Fibroblast of skin of left quadriceps (primary cell): ENCODE measurements around the gene PDE4D.
"Not testable (repeated sequence)": the region's sequence is repeated elsewhere in the genome, so short reads cannot be mapped to it uniquely, and the experiment has no call there.

Experiments used
- DNase-seq, 2 experiments: peaks; one replicate each; pipeline ENCODE4 v3.0.0-alpha.2; 2013; ENCODE audit warnings: low read depth in 2 of 2

PDE4D gene

GRCh38 chr5:59608745-59609144 lies 284.8 kb downstream of the PDE4D start:
- DNase-seq = peak in 1 of 2 experiments; percentile 50

DNA sequence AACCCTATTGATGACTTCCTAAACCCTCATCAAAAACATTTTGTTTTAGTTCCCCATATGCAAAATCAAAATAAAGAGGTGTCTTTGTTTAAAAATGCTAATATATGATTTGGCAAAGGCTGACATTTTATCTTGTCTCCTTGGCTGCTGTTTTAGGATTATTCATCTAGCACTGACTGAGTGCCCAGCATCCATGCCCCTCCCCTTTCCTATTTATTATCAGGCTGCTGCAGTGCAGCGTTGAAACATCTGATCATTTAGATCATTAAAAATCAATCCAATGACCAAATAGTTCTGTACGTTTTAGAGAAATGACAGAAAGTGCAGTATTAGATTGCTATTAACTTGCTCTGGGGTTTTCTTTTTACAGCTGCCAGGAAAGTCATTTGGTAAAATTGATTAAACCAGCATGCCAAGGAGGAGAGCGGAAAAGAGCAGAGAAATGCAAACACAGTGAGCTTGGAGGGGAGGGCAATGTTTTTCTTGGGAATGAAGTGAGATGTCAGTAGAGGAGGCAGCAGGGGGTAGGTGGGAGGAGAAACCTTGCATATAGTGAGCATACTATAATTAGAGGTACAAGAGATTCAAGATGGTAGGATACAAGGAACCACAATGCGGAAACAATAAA lies 286.3 kb downstream of the PDE4D start:
- DNase-seq = no peak

GRCh38 chr5:59605915-59606314 lies 287.6 kb downstream of the PDE4D start:
- no peak for DNase-seq

DNA sequence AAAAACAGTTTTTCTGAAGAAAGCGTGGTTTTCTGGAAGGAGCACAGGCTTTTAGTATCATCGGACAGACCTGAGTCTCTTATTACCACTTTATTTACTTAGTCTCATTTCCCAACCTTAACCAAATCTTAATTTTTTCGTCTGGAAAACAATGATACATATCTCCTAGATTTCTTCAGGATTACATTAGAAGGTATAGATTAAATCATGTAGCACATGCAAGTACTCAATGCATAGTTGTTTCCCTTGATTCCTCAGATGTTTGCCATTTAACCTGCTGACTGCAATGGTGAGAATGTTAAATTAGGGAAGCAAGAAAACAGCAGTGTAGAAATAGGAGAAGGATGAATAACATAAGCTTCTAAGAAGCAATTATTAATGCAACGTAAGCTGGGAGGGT lies 289.4 kb downstream of the PDE4D start:
- DNase-seq = no peak

DNA sequence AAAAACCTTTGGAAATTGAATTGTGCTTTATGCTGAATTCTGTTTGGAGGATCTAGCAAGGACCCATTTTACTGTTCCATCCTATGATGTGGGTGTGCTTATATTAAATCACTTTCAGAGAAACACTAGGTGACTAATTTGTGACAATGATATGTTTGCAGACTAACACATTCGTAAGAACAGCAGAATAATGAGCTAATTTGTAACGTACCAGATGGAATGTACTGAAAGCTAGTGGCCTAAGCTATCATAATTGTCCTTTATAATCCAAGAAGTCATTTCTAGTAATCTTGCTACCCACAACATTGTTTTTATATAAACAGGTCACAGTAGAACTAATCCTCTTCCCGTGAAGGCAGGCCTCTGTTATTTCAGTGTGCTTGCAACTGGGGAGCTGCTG lies 292.5 kb downstream of the PDE4D start:
- no peak for DNase-seq

DNA sequence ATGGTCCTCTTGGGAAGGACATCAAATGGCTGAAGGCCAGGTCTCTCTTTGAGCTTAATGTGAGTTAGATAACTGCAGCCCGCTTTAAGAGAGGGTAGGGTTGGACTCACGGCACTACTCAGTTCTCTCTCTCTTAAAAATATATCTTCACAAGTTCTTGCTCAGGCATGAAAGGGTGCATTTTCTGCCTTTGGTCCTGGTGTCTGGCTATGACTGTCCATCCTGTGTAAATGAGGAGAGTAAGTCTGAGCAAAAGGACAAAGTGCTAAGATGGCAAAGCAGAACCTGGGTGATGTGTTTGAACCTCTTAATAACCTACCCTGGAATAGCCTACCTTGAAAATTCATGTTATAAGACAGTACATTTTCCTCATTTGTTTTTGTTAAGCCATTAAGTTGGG lies 293.4 kb downstream of the PDE4D start:
- no peak for DNase-seq

GRCh38 chr5:59599729-59600128 lies 293.8 kb downstream of the PDE4D start:
- DNase-seq = no peak

DNA sequence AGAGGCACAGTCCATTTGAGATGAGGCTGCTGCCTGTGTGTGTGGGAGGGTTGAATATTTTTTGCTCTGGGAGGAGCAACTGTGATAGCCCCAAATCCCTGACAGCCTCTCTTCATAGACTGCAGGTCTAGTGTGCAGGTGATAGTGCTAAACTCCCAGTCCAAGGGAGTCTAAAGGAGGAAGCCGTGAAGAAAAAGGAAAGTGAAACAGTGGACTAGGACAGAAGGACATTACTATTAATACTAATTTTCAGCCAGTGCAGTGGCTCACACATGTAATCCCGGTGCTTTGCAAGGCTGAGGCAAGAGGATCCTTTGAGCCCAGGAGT lies 295.0 kb downstream of the PDE4D start:
- DNase-seq = no peak

GRCh38 chr5:59597690-59598546 lies 295.6 kb downstream of the PDE4D start:
- no peak for DNase-seq

DNA sequence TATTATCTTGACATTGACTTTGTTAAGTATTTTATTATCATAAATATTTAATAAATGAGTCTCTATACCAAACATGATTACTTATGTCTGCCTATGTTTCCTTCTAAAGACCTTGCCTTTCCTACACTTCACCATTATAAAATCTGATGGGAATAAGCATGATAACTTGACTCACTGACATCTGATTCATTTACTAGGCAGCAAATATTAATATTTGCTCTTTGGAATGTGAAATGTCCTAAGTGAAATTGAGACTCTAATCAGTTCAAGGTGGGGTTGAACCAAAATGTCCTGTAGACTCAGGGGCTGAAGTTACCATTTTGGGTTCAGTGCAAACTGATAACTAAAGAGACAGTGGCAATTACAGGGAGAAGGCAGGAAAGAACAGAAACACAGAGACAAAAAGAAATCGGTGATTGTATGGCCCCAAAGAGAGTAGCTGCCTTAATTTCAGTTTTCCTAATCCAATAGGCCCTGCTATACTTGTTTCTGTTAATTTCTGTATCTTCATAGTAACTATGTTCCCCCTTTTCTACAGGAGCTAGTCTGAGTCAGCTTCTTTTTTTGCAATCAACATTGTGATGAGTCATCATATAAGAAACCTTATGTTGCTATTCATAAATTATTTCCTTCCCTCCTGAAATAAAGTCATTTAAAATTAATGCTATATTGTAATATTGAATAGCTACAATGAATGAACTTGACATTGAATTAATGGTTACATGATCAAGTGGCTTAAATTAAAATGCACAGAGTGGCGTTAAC lies 296.8 kb downstream of the PDE4D start:
- DNase-seq = no peak

GRCh38 chr5:59594118-59594517 lies 299.4 kb downstream of the PDE4D start:
- not testable (repeated sequence) for DNase-seq

- no peak for DNase-seq
These were observed 300.0 kb downstream of the PDE4D start for GRCh38 chr5:59593439-59594007.

DNA sequence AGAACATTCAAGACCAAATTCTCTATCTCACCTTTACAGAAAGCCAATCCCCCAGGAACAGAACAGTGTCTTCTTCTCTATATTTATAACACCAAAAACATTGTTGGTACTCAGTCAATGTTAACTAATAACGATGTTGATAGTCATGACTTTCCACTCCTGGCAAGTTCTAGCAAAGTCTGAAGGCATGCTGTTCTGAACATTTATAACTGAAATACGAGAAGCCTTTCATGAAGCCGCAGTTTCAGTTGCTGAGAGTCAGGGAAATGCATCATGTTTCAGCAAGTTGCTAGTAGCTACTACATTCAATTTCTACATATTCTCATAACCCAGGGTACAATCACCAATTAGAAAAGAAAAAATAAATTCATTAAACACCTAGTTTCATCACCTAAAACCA lies 301.4 kb downstream of the PDE4D start:
- DNase-seq = no peak

GRCh38 chr5:59591162-59591561 lies 302.4 kb downstream of the PDE4D start:
- DNase-seq = no peak

- DNase-seq = no peak
These were observed 304.6 kb downstream of the PDE4D start for GRCh38 chr5:59588922-59589321.

- DNase-seq = peak; percentile 60 to 68
These were observed 305.8 kb downstream of the PDE4D start for GRCh38 chr5:59587489-59588337.

- DNase-seq = no peak
These were observed 306.7 kb downstream of the PDE4D start for GRCh38 chr5:59586841-59587240.

GRCh38 chr5:59584858-59585846 lies 308.4 kb downstream of the PDE4D start:
- no peak for DNase-seq

DNA sequence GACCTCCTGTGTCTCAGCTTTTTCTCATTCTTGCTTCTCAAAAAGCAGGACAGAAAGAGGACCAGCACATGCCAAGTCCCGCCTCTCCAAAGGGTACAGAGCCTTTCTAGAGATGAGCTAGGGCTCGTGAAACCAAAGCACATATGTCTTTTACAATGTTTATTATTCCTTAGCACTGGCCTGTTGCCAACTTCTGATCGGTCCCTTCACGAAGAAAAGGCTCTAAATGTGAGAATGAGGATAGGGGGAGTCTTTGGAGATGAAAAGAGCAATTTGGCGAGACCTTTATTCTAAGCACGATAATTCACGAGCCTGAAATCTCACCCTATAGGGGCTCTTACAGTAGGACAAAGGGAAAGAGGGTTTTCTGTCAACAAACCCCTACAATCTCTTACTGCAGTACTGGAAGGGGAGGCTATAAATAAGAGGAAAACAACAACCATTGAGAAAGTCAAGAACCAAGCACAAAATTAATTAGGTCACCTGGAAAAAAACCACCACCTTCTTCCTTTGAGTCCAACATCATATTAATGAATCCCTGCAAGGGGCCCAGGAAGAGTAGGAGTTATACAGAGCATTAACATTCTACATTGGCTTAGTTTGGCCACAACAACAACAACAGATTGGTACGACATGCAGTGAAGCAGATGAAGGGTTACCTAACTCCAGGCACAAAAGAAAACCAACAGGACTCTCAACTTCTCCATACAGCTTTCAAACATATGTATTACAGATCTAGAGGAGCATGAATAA lies 309.5 kb downstream of the PDE4D start:
- no peak for DNase-seq
